GM21360 (cell line): ENCODE results near the gene NLRC3.

Experiments used
- ATAC-seq: cut with Tn5 transposase; IDR thresholded peaks from one replicate; pipeline ENCODE4 v1.9.1; 2021; ENCODE audit warnings: mild to moderate bottlenecking, moderate library complexity; ENCODE audit not compliant: unreplicated experiment

NLRC3 gene

GRCh38 chr16:3599121-3599520 is 21.9 kb upstream of the NLRC3 start:
- no peak for ATAC-seq

DNA sequence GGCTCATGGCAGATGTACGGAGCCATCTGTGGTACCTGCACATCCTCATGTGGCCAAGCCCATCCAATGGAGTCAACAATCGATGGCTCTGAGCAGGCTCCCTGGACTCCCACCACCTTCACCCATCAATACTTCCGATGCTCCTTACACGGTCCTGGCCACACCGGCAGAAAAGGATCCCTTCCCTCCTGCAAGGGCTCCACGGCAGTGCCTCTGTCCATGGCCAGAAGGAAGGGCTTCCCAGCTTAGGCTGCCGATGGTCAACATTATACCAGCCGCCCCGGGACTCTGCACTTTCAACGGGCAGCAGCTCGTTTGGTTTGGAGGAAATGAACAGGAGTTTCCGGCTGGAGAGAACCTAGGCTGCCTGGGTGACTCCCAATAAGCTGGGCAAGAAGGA is 21.0 kb upstream of the NLRC3 start:
- ATAC-seq = no peak

- ATAC-seq = no peak
Observed at GRCh38 chr16:3597676-3598075, 20.5 kb upstream of the NLRC3 start.

DNA sequence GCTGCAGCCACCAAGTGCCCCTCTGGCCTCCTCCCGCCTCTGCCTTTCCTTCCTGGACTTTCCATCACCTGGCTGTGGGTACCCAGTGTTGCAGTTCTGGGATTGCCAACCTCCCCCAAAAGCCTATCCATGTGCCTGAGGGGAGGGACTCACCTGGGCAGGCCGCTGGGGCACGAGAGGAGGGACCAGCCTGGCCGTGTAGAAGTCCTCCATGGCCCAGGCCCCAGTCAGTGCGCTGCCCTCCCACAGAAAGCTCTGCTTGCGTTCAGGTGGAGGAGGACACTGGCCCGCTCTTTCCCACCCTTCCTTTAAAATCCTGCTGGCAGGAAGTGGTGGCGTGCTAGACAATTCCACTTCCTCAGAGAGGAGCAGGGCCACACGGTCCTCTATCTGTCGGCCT is 20.0 kb upstream of the NLRC3 start:
- ATAC-seq = no peak

- no peak for ATAC-seq
Observed at GRCh38 chr16:3596101-3596861, 19.1 kb upstream of the NLRC3 start.

DNA sequence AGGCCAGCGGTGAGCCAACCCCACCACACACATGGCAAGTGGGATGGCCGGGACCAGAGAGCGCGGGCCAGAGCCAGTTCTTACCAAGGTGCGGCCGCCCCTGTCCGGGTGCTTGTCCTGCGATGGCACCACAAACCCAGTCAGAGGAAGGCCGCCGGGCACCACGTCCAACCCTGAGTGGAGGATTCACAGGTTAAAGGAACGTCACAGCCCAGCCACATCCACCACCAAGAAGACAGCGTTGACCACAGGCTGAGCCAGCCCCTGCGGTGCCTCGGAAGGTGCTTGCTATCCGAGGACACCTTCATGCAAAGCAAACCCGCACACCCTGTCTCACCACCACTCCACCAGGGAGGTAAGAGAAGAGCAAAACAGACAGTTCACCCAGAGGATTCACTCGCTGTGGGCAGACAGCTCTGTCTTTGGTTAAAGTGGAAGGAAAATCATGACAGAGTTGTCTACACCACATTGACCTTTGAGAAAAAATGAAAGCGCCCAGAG is 18.4 kb upstream of the NLRC3 start:
- ATAC-seq = no peak

DNA sequence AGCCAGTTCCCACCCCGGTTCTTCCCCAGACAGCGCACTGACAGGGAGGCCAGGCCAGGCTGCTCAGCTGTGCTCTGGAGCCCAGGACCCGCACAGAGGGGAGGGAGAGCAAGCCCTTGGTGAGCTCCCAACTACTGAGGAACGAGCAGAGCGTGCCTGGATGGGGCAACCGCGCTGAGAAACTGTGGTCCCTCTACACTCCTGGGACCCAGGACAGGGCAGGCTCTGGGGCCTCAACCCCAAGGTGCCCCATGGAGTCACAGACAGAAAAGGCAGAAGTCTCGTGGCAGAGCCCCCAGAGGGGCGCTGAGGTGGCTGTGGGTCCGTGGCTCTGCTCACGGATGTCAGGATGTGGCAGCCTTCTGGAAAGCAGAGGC is 17.9 kb upstream of the NLRC3 start:
- no peak for ATAC-seq

GRCh38 chr16:3594316-3595109 is 17.3 kb upstream of the NLRC3 start:
- no peak for ATAC-seq

DNA sequence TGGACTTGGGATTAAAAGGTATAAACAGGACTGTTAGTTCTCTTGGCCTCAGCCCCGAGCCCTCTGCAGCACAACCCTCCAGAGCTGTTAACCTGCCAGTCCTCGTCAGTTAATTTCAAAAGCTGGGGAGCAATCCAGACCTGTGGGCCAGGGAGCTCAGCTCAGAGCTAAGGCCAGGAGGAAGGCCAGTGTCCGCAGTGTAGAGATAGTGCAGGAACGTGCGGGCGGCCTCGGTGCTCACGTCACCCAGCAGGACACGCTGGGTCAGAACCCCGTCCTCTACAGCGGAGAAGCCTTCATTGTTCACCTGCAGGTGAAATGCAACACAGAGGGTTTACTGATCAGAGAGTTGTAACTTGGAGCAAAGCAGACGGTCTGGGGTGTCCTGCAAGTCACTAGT is 15.4 kb upstream of the NLRC3 start:
- no peak for ATAC-seq

DNA sequence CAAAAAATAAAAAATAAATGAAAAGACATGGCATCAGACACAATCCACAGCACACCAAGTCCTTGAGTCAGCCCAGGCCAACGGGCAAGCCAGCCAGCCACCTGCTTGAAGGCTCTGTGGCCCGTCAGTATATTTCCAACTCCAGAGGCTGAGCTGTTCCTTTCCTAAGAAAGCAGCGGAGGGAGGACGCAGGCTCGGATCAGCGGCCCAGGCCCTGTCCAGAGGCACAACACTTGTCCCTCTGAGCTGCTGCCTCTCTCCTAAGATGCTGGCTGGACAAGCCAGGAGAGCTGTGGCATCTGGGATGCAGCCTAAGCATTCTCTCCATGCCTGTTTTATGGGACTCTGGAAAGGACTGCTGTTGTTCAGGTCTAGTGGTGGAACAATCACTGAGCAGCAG is 14.8 kb upstream of the NLRC3 start:
- no peak for ATAC-seq

- no peak for ATAC-seq
Observed at GRCh38 chr16:3591436-3591803, 14.2 kb upstream of the NLRC3 start.

- no peak for ATAC-seq
Observed at GRCh38 chr16:3590736-3591435, 13.7 kb upstream of the NLRC3 start.

GRCh38 chr16:3589991-3590701 is 12.9 kb upstream of the NLRC3 start:
- ATAC-seq = no peak

GRCh38 chr16:3589441-3589921 is 12.3 kb upstream of the NLRC3 start:
- ATAC-seq = no peak

- no peak for ATAC-seq
Observed at GRCh38 chr16:3589001-3589400, 11.8 kb upstream of the NLRC3 start.

DNA sequence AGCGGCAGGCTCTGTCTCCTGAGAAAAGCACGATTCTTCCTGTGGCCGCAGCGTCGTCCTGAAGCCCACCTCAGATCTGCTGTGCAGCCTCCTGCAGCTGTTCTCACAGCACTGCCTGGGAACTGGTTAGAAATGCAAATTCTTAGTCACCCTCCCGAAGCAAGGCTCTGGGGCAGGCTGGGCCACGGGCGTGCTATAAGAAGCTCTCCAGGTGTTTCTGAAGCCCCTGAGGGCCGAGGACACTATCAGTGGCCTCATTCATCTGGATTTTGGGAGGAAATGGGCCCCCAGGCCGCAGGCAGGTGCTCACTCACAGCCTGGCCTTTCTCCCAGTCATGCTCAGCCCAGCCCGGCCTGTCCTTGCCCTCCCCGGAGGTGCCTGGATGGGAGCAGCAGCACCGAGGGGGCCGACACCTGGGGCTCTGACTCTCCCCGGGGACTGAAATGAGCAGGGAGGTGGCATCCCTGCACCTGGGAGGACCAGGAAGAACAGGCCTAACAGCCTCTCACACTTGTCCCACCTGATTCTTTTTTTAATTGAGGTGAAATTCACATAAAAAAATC is 10.4 kb upstream of the NLRC3 start:
- no peak for ATAC-seq

GRCh38 chr16:3584412-3584811 is 7.2 kb upstream of the NLRC3 start:
- no peak for ATAC-seq

- ATAC-seq = no peak
Observed at GRCh38 chr16:3583303-3584038, 6.3 kb upstream of the NLRC3 start.

- ATAC-seq = no peak
Observed at GRCh38 chr16:3582276-3583165, 5.3 kb upstream of the NLRC3 start.
